SU-DHL-6 (cell line): ENCODE results near the gene DDX39B.

Source experiments
- EZH2phosphoT487 ChIP-seq: fragments of 200-600 bp; sonication (generic), shearing (Covaris generic); conservative IDR thresholded peaks from 2 replicates; pipeline ENCODE4 v1.6.1; 2018; ENCODE audit warnings: mild to moderate bottlenecking, antibody characterized with exemption, low read length, moderate library complexity, mixed read lengths
- TF ChIP-seq, protein P1 (sequence below): fragments of 200-600 bp; sonication (generic); IDR thresholded peaks from one replicate; pipeline ENCODE4 v1.5.1; 2017; ENCODE audit warnings: antibody characterized with exemption, mild to moderate bottlenecking, low read length, moderate library complexity; ENCODE audit not compliant: insufficient read depth, poor library complexity, severe bottlenecking

DNA sequence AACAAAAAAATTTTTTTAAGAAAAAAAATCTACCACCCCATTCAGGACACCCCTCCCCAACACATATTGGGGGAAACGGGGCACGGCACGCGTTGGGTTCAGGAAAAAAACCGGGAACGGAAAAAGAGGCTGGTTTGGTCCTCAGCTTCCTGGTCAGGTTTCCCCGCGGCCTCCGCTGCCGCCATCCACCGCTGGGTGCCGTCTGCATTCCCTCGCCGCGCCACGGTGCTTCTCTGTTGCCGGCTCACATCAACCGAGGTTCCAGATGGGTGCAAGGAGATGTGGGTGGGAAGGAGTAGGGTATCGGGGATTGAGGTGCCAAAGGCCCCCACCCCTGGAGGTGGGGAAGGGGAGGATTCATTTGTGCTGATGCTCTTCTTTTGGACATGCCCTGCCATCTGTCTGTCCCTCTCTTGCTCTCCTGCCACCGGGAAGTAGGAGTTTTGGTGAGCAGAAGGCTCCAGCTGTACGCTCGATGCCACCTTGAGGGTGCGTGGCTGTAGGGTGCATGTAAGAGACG, 7.2 kb downstream of the DDX39B start:
- TF ChIP-seq, protein P1, sequence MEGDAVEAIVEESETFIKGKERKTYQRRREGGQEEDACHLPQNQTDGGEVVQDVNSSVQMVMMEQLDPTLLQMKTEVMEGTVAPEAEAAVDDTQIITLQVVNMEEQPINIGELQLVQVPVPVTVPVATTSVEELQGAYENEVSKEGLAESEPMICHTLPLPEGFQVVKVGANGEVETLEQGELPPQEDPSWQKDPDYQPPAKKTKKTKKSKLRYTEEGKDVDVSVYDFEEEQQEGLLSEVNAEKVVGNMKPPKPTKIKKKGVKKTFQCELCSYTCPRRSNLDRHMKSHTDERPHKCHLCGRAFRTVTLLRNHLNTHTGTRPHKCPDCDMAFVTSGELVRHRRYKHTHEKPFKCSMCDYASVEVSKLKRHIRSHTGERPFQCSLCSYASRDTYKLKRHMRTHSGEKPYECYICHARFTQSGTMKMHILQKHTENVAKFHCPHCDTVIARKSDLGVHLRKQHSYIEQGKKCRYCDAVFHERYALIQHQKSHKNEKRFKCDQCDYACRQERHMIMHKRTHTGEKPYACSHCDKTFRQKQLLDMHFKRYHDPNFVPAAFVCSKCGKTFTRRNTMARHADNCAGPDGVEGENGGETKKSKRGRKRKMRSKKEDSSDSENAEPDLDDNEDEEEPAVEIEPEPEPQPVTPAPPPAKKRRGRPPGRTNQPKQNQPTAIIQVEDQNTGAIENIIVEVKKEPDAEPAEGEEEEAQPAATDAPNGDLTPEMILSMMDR, result no peak
- no peak for TF ChIP-seq EZH2phosphoT487
